ENCODE measurements around the gene TCF7L1.
"Not testable (repeated sequence)": the region's sequence is repeated elsewhere in the genome, so short reads cannot be mapped to it uniquely, and the experiment has no call there.

The TCF7L1 gene

DNA sequence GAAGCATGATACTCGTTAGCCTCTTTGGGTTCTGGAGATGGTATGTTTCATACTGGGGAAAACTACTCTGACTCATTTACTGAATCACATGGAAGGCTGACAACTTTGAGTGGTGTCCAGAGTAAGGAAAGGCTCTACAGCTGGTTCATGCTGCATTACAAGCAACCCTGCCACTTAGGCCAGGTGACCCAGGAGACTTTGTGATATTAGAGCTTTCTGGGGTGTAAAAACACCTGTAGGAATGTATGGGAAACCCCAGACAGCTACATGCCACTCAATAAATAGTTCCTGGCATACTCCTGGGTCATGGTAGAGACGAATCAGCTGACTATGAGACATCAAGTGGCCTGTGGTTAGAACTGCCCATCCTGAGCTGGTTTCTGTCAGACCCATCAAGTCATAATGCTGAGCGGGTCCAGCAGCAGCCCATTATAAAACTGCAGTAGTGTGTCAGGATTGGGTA, 21.3 kb upstream of the TCF7L1 start:
- H3K4me3 ChIP-seq (ENCODE audit: low read length): no peak overlapping the region
- no peaks in the 10 kb centered on the region for H3K4me1 ChIP-seq (ENCODE audit: control insufficient read depth, insufficient read depth, low read length)

DNA sequence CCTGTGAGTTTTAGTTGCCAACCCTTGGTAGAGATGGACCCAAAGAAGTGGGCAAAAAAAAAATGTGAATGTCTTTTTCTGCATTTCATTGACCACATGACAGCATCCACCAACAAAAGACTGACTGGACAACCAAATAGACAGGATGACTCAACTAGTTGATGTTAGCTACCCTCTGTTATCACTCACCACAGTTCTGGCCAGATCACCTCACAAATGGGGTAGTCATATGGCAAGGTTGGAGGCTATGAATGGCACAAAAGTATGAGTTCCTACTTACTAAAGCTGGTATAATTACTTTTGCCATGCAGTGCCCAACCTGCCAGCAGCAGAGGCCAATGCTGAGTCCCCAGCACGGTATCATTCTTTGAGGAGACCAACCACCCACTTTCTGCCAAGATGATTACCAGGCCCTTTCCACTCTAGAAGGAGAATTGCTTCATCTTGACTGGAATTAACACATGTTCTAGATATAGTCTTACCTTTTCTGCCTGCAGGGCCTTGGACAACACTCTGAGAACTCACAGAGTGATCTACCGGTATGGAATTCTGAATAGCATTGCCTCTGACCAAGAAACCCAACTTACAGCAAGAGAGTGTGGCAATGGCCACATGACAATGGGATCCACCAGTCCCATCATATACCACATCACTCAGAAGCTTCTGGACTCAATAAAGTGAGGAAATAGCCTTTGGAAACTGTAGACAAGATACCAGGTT, 20.1 kb upstream of the TCF7L1 start:
- no peaks in the 10 kb centered on the region for H3K27me3 ChIP-seq (ENCODE audit: control insufficient read depth, insufficient read depth, low read length)
- H3K4me3 ChIP-seq (ENCODE audit: low read length): no peak overlapping the region
- H3K9me3 ChIP-seq (ENCODE audit: control insufficient read depth, low read length): no peaks in the 10 kb centered on the region
- no peaks in the 10 kb centered on the region for H3K36me3 ChIP-seq (ENCODE audit: control insufficient read depth, insufficient read depth, low read length)
- no peaks in the 10 kb centered on the region for H3K4me1 ChIP-seq (ENCODE audit: control insufficient read depth, insufficient read depth, low read length)
- no peak overlapping the region for H3K9ac ChIP-seq (ENCODE audit: low read length)

More for the DNA sequence above, 21.3 kb upstream of the TCF7L1 start:
- no peaks in the 10 kb centered on the region for H3K9me3 ChIP-seq (ENCODE audit: control insufficient read depth, low read length)
- no peaks in the 10 kb centered on the region for H3K36me3 ChIP-seq (ENCODE audit: control insufficient read depth, insufficient read depth, low read length)
- H3K27me3 ChIP-seq (ENCODE audit: control insufficient read depth, insufficient read depth, low read length): no peaks in the 10 kb centered on the region
- no peak overlapping the region for H3K9ac ChIP-seq (ENCODE audit: low read length)

DNA sequence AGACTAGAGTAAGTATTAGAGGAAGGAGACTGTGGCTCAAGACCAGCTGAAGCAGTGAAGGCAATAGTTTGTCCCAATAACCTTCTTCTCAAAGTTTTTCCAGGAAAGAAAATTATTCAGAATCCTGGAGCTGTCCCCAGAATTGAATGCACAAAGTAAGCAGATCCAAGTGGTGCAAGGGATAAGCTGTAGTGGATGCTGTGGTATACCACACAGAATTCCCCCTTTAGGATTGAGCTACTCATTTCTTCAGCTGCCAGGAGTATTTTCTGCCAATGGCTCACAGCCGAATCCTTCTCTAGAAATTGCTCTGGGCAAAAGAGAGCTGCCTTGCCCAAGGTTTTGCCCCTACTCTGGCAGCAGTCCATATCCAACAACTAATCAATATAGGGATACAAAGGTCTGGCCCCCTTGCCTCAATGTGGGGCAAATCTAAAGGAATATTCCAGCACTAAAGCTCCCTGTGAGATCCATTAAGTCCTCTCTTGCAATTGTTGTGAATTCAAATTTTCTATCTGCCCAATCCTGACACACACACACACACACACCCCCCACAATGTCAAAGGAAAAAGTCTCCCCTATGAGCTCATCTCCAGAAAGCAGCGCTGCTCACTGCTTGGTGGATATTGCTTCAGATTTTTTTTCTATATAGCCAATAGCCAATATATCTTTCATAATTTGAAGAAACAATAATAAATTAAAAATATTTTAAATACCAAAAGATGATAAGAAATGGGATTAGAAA, 18.4 kb upstream of the TCF7L1 start:
- no peaks in the 10 kb centered on the region for H3K27me3 ChIP-seq (ENCODE audit: control insufficient read depth, insufficient read depth, low read length)
- no peaks in the 10 kb centered on the region for H3K4me1 ChIP-seq (ENCODE audit: control insufficient read depth, insufficient read depth, low read length)
- H3K9me3 ChIP-seq (ENCODE audit: control insufficient read depth, low read length): no peaks in the 10 kb centered on the region

GRCh38 chr2:85116207-85116606, 17.0 kb upstream of the TCF7L1 start:
- Histone ChIP-seq H3K9ac (ENCODE audit: low read length) (no peak overlapping the region), H3K36me3 (ENCODE audit: control insufficient read depth, insufficient read depth, low read length) (no peaks in the 10 kb centered on the region), H3K9me3 (ENCODE audit: control insufficient read depth, low read length) (no peaks in the 10 kb centered on the region), H3K27me3 (ENCODE audit: control insufficient read depth, insufficient read depth, low read length) (no peaks in the 10 kb centered on the region), H3K4me3 (ENCODE audit: low read length) (no peak overlapping the region), H3K4me1 (ENCODE audit: control insufficient read depth, insufficient read depth, low read length) (no peaks in the 10 kb centered on the region)

More for the DNA sequence above, 18.4 kb upstream of the TCF7L1 start:
- H3K9ac ChIP-seq (ENCODE audit: low read length): no peak overlapping the region
- H3K4me3 ChIP-seq (ENCODE audit: low read length): no peak overlapping the region
- no peaks in the 10 kb centered on the region for H3K36me3 ChIP-seq (ENCODE audit: control insufficient read depth, insufficient read depth, low read length)

DNA sequence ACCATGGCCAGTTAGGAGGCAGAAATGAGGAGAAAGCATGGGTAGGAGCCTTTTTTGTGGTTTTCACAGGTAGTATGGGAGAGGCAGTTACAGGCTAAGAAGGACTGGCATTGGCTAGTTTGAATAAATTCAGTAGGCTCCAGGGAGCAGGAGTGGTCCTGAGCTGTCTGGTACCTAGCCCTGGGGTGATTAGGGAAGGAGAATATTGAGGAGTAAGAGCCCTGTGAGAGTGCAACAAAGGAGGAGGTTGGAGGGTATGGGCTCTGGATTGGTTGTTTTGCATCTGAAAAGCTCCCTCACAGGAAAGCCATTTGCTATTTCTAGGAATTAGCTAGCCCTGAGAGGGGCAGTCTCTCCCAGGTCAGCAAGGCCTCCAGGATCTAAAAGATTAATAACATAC, 13.3 kb upstream of the TCF7L1 start:
- H3K9ac ChIP-seq (ENCODE audit: low read length): no peak overlapping the region
- no peak overlapping the region for H3K4me3 ChIP-seq (ENCODE audit: low read length)
- H3K4me1 ChIP-seq (ENCODE audit: control insufficient read depth, insufficient read depth, low read length): no peaks in the 10 kb centered on the region
- H3K9me3 ChIP-seq (ENCODE audit: control insufficient read depth, low read length): no peaks in the 10 kb centered on the region
- no peaks in the 10 kb centered on the region for H3K36me3 ChIP-seq (ENCODE audit: control insufficient read depth, insufficient read depth, low read length)
- H3K27me3 ChIP-seq (ENCODE audit: control insufficient read depth, insufficient read depth, low read length): no peaks in the 10 kb centered on the region

GRCh38 chr2:85120363-85120762, 12.8 kb upstream of the TCF7L1 start:
- H3K36me3 ChIP-seq (ENCODE audit: control insufficient read depth, insufficient read depth, low read length): no peaks in the 10 kb centered on the region
- H3K4me1 ChIP-seq (ENCODE audit: control insufficient read depth, insufficient read depth, low read length): no peaks in the 10 kb centered on the region
- H3K9ac ChIP-seq (ENCODE audit: low read length): no peak overlapping the region
- H3K9me3 ChIP-seq (ENCODE audit: control insufficient read depth, low read length): no peaks in the 10 kb centered on the region
- H3K27me3 ChIP-seq (ENCODE audit: control insufficient read depth, insufficient read depth, low read length): no peaks in the 10 kb centered on the region
- no peak overlapping the region for H3K4me3 ChIP-seq (ENCODE audit: low read length)

GRCh38 chr2:85126462-85126861, 6.7 kb upstream of the TCF7L1 start:
- H3K4me3 ChIP-seq (ENCODE audit: low read length); H3K4me1 ChIP-seq (ENCODE audit: control insufficient read depth, insufficient read depth, low read length); H3K27me3 ChIP-seq (ENCODE audit: control insufficient read depth, insufficient read depth, low read length); H3K9ac ChIP-seq (ENCODE audit: low read length); H3K36me3 ChIP-seq (ENCODE audit: control insufficient read depth, insufficient read depth, low read length); H3K9me3 ChIP-seq (ENCODE audit: control insufficient read depth, low read length): not testable (repeated sequence)

- no peaks in the 10 kb centered on the region for H3K36me3 ChIP-seq (ENCODE audit: control insufficient read depth, insufficient read depth, low read length)
- peaks cover 14% of the 10 kb centered on the region for H3K4me1 ChIP-seq (ENCODE audit: control insufficient read depth, insufficient read depth, low read length)
- H3K27me3 ChIP-seq (ENCODE audit: control insufficient read depth, insufficient read depth, low read length): peaks cover 25% of the 10 kb centered on the region
- no peak overlapping the region for H3K4me3 ChIP-seq (ENCODE audit: low read length)
- H3K9ac ChIP-seq (ENCODE audit: low read length): no peak overlapping the region
- no peaks in the 10 kb centered on the region for H3K9me3 ChIP-seq (ENCODE audit: control insufficient read depth, low read length)
Measured at GRCh38 chr2:85129861-85130260, 3.3 kb upstream of the TCF7L1 start.

DNA sequence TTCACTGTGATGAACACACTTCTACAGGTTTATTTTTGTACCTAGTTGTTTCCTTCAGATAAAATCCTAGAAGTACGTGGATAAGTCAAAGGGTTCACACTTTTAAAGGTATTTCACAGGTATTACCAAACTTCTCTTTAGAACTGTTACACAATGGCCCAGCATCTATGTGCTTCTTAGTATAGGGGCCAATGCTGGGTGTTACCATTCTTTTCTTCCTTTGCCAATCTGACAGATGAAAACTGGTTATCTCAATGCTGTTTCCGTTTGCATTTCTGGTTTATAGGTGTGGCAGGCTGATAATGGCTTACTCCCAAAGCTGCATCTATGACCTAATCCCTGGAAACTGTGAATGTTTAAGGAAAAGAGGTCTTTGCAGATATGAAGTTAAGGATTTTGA, 2.8 kb upstream of the TCF7L1 start:
- peaks cover 31% of the 10 kb centered on the region for H3K27me3 ChIP-seq (ENCODE audit: control insufficient read depth, insufficient read depth, low read length)

DNA sequence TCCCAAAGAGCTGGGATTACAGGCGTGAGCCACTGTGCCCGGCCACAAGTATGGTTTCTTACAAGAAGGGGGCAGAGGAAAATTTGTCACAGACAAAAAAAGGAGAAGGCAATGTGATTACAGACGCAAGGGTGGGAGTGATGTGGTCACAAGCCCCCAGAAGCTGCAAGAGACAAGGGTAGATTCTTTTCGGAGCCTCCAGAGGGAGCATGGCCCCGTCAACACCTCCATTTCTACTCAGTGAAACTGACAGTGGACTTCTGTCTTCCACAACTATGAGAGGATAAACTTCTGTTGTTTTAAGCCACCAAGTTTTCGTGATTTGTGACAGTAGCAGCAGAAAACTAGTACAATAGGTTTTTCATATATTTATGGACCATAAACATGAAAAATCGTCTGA, 2.1 kb upstream of the TCF7L1 start:
- H3K9me3 ChIP-seq (ENCODE audit: control insufficient read depth, low read length): no peaks in the 10 kb centered on the region

More for the DNA sequence above, 2.8 kb upstream of the TCF7L1 start:
- H3K9ac ChIP-seq (ENCODE audit: low read length): no peak overlapping the region
- H3K9me3 ChIP-seq (ENCODE audit: control insufficient read depth, low read length): no peaks in the 10 kb centered on the region
- no peak overlapping the region for H3K4me3 ChIP-seq (ENCODE audit: low read length)
- peaks cover 14% of the 10 kb centered on the region for H3K4me1 ChIP-seq (ENCODE audit: control insufficient read depth, insufficient read depth, low read length)
- no peaks in the 10 kb centered on the region for H3K36me3 ChIP-seq (ENCODE audit: control insufficient read depth, insufficient read depth, low read length)

DNA sequence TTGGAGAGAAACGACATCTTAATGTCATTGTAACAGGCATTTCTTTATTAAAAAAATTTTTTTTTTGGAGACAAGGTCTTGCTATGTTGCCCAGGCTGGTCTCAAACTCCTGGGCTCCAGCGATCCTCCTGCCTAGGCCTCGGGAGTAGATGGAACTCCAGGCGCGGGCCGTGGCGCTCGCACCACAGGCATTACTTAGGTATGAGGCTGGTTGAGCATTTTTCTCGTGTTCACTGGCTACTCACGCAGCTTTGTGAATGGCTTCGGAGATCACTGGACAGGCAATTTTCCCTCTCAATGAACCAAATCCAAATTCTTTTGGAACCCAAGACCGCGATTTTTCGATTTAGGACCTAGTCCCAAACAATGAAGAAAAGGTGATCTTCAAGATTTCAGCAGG, 795 bp upstream of the TCF7L1 start:
- Histone ChIP-seq H3K9me3 (ENCODE audit: control insufficient read depth, low read length) (no peaks in the 10 kb centered on the region), H3K27me3 (ENCODE audit: control insufficient read depth, insufficient read depth, low read length) (peaks cover 33% of the 10 kb centered on the region), H3K9ac (ENCODE audit: low read length) (no peak overlapping the region), H3K4me1 (ENCODE audit: control insufficient read depth, insufficient read depth, low read length) (peaks cover 14% of the 10 kb centered on the region), H3K36me3 (ENCODE audit: control insufficient read depth, insufficient read depth, low read length) (no peaks in the 10 kb centered on the region), H3K4me3 (ENCODE audit: low read length) (peak overlapping the region; percentile 25)

More for the DNA sequence above, 2.1 kb upstream of the TCF7L1 start:
- H3K4me1 ChIP-seq (ENCODE audit: control insufficient read depth, insufficient read depth, low read length): peaks cover 14% of the 10 kb centered on the region
- H3K9ac ChIP-seq (ENCODE audit: low read length): no peak overlapping the region
- no peak overlapping the region for H3K4me3 ChIP-seq (ENCODE audit: low read length)
- H3K36me3 ChIP-seq (ENCODE audit: control insufficient read depth, insufficient read depth, low read length): no peaks in the 10 kb centered on the region
- H3K27me3 ChIP-seq (ENCODE audit: control insufficient read depth, insufficient read depth, low read length): peaks cover 33% of the 10 kb centered on the region

GRCh38 chr2:85133751-85134254, 611 bp downstream of the TCF7L1 start:
- peaks cover 33% of the 10 kb centered on the region for H3K27me3 ChIP-seq (ENCODE audit: control insufficient read depth, insufficient read depth, low read length)
- H3K4me1 ChIP-seq (ENCODE audit: control insufficient read depth, insufficient read depth, low read length): peaks cover 14% of the 10 kb centered on the region
- H3K4me3 ChIP-seq (ENCODE audit: low read length): peak overlapping the region; percentile 25
- H3K36me3 ChIP-seq (ENCODE audit: control insufficient read depth, insufficient read depth, low read length): no peaks in the 10 kb centered on the region
- H3K9ac ChIP-seq (ENCODE audit: low read length): peak overlapping the region; percentile 39
- H3K9me3 ChIP-seq (ENCODE audit: control insufficient read depth, low read length): no peaks in the 10 kb centered on the region
